ENCODE data around the gene WDR3. TPM values are rescaled to one million over a fixed set of nuclear protein-coding genes. Genes with fewer than 3 reads are reported as not detected.
A peak's percentile ranks its signal among the peaks of the same experiment; 100 is the strongest.

Gene WDR3
- total RNA-seq (2021; ENCODE audit: unreplicated experiment) (70.5 TPM), Bru-seq, nascent RNA (percentile 88 among the genes with signal in this experiment), BruChase-seq, experiment 1, labeled RNA remaining after a 6-hour chase (percentile 87 among the genes with signal in this experiment), BruChase-seq, experiment 2, labeled RNA remaining after a 2-hour chase (percentile 89 among the genes with signal in this experiment)
- 35.3 and 35.4 TPM in 2 replicates for polyA plus RNA-seq (2012)
- long read RNA-seq, full-length matches to known transcripts = 97 of 194 reads
- long read RNA-seq, partial matches to known transcripts = 38 of 194 reads
- long read RNA-seq, other reads (novel, unspliced or antisense) = 59 of 194 reads

- Histone ChIP-seq H3K9me2 (ENCODE audit: insufficient read depth) (no peaks in the 10 kb centered on the region), H4K20me1 (ENCODE audit: insufficient read depth) (peaks cover 15% of the 10 kb centered on the region; the same call in 1 of the 2 replicates), H3K27me3 (ENCODE audit: insufficient read depth, low read length) (no peaks in the 10 kb centered on the region), H3K4me2 (ENCODE audit: low read length) (peak within 1 kb of the TSS; percentile 78), H3K9me3 (ENCODE audit: control insufficient read depth in 1 of 2, insufficient read depth in 1 of 2, low read depth in 1 of 2, low read length in 2 of 2) (no peaks in the 10 kb centered on the region), H3K36me3 (ENCODE audit: control insufficient read depth in 1 of 2, insufficient read depth in 2 of 2, low read length in 2 of 2) (peaks cover 11 to 18% of the 10 kb centered on the region in 2 experiments; a peak in 3 of 4 replicates), H2AFZ (ENCODE audit: low read depth, low read length, poor library complexity, severe bottlenecking) (no peak within 1 kb of the TSS), H3K79me2 (ENCODE audit: insufficient read depth, low read length) (peaks cover 91% of the 10 kb centered on the region), H3K9ac (ENCODE audit: low read length) (peak within 1 kb of the TSS; percentile 93), H3K4me3 (replicated peaks in 1 of 2; ENCODE audit: low read depth in 1 of 2, low read length in 2 of 2) (peak within 1 kb of the TSS; percentile 93 to 99), H3K27ac (ENCODE audit: low read depth, low read length) (peak within 1 kb of the TSS; percentile 57), H3K4me1 (ENCODE audit: control insufficient read depth in 1 of 2, insufficient read depth in 2 of 2, low read length in 2 of 2) (peaks cover 8 to 17% of the 10 kb centered on the region in 2 experiments; a peak in 3 of 4 replicates)
- intact Hi-C loops (cut with micrococcal nuclease) = no loop called here
- RAD21 ChIA-PET (ENCODE audit: low non-redundant PET in 1 of 2, low total read pairs in 2 of 2, uncharacterized antibody in 2 of 2, unreplicated experiment in 2 of 2) = no interaction called here
- POLR2A ChIA-PET = interaction anchor here (0.9 to 1.1 kb wide), 2 partner anchors 14 to 869 kb away, joined by 4 read pairs; partner anchors contain the start of gene TTF2
- ATAC-seq (peak; percentile 92), DNase-seq (ENCODE audit: low read depth, low spot score) (peak; percentile 92)
- BruUV-seq (replicated peaks) = TSS peak; percentile 54
- CTCF ChIA-PET = interaction anchor here (1.2 kb wide), 1 partner anchor 14 kb away, joined by 4 read pairs; no protein-coding TSS in a partner anchor
- TF ChIP-seq ZBTB33 (IDR thresholded peaks at IDR 0.05; ENCODE audit: extremely low read depth, insufficient replicate concordance, low read length) (no peak), FOSL1 (IDR thresholded peaks at IDR 0.05; ENCODE audit: low read depth) (no peak), SRF (IDR thresholded peaks at IDR 0.05; ENCODE audit: low read depth) (no peak), EZH2phosphoT487 (IDR thresholded peaks at IDR 0.05; ENCODE audit: borderline replicate concordance) (no peak), POLR2AphosphoS5 (IDR thresholded peaks at IDR 0.05; ENCODE audit: low read depth, low read length) (peak; percentile 85), TCF7L2 (IDR thresholded peaks at IDR 0.05; ENCODE audit: borderline replicate concordance, extremely low read depth, insufficient read depth, insufficient read length) (no peak), ZFX (IDR thresholded peaks at IDR 0.05) (peak; percentile 12), JUND (IDR thresholded peaks at IDR 0.05) (no peak), SP1 (IDR thresholded peaks at IDR 0.05; ENCODE audit: low read depth) (peak; percentile 64), ELF1 (IDR thresholded peaks at IDR 0.05; ENCODE audit: borderline replicate concordance, low read depth) (peak; percentile 85), RAD21 (IDR thresholded peaks at IDR 0.05; ENCODE audit: low read depth) (no peak), ZNF274 (IDR thresholded peaks at IDR 0.05; ENCODE audit: low read depth, low read length) (no peak), MAX (IDR thresholded peaks at IDR 0.05) (peak; percentile 96), CTCF (IDR thresholded peaks at IDR 0.05 in 2 of 3, conservative IDR thresholded peaks at IDR 0.05 in 1 of 3; ENCODE audit: borderline replicate concordance in 1 of 3, insufficient read depth in 1 of 3, low read depth in 2 of 3, low read length in 2 of 3) (no peak), REST (IDR thresholded peaks at IDR 0.05; ENCODE audit: low read depth) (no peak), POLR2A (IDR thresholded peaks at IDR 0.05; ENCODE audit: borderline replicate concordance, extremely low read depth, insufficient read depth, insufficient read length) (peak; percentile 88), CBX3 (IDR thresholded peaks at IDR 0.05; ENCODE audit: low read depth) (no peak)
Observed at GRCh38 chr1:117929343-117930172, at the start of gene WDR3, which contains the start of gene GDAP2. Gene WDR3 (plus strand): TSS chr1:117929739. CDS start chr1:117933320, 3,581 bp downstream. Gene GDAP2 (minus strand): TSS chr1:117929621. CDS start chr1:117920357, 9,264 bp downstream.
